ENCODE results near the gene VSTM2B. TPM values are rescaled to one million over a fixed set of nuclear protein-coding genes. Genes with fewer than 3 reads are reported as not detected.

The VSTM2B gene
- total and polyA plus RNA-seq, 4 donors: not detected

DNA sequence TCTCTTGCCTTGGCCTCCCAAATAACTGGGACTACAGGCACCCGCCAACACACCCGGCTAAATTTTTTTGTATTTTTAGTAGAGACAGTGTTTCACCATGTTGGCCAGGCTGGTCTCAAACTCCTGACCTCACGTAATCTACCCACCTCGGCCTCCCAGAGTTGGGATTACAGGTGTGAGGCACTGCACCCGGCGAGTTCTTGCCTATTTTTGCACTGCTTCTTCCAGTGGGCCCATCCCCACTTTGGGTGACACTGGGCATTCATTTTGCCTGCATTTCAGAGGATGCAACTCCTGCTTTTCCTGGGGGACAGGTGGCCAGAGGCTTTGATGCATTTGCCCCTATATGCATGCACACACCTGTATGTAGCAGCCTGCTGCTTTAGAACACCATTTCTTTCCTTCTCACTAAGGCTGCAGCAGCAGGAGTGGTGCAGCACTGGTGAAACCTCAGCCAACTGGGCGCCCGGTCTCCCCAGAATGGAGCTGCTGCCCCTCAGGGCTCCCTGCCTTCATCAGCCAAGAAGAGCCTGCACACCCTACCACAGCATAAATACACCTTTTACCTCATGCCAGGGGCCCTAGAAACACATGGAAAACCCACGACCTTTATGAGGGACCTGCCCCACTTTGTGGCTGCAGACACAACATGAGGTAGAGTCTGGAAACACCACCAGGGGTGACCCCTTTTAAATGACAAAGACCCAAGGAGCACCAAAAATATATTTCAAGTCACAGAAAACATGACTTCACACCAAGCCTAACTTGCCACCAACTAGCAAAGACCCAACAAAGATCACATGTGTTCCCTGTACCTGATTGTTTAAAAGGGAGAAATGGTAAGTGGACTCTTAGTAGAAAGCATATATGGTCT, 43.5 kb downstream of the VSTM2B start:
- H3K9me3 ChIP-seq (ENCODE audit: control insufficient read depth in 4 of 4, low read length in 3 of 4): no peaks in the 10 kb centered on the region
- H3K9ac ChIP-seq (ENCODE audit: low read depth in 1 of 2, low read length in 2 of 2): no peak overlapping the region
- H3K27me3 ChIP-seq (ENCODE audit: control insufficient read depth in 4 of 4, insufficient read depth in 4 of 4, low read length in 3 of 4): peaks cover 0 to 4% (median under 1%) of the 10 kb centered on the region in 4 donors
- no peak overlapping the region for H3K27ac ChIP-seq (ENCODE audit: low read depth in 1 of 2, low read length in 2 of 2)
- 67% methylated on average over 9 of the region's 9 CpGs for WGBS
- H3K4me3 ChIP-seq (ENCODE audit: low read depth in 1 of 3, low read length in 3 of 3): no peak overlapping the region
- H3K36me3 ChIP-seq (ENCODE audit: control insufficient read depth in 4 of 4, insufficient read depth in 3 of 4, low read depth in 1 of 4, low read length in 3 of 4): no peaks in the 10 kb centered on the region
- DNase-seq (ENCODE audit: low spot score): peak; percentile 16
- TF ChIP-seq, protein P1, sequence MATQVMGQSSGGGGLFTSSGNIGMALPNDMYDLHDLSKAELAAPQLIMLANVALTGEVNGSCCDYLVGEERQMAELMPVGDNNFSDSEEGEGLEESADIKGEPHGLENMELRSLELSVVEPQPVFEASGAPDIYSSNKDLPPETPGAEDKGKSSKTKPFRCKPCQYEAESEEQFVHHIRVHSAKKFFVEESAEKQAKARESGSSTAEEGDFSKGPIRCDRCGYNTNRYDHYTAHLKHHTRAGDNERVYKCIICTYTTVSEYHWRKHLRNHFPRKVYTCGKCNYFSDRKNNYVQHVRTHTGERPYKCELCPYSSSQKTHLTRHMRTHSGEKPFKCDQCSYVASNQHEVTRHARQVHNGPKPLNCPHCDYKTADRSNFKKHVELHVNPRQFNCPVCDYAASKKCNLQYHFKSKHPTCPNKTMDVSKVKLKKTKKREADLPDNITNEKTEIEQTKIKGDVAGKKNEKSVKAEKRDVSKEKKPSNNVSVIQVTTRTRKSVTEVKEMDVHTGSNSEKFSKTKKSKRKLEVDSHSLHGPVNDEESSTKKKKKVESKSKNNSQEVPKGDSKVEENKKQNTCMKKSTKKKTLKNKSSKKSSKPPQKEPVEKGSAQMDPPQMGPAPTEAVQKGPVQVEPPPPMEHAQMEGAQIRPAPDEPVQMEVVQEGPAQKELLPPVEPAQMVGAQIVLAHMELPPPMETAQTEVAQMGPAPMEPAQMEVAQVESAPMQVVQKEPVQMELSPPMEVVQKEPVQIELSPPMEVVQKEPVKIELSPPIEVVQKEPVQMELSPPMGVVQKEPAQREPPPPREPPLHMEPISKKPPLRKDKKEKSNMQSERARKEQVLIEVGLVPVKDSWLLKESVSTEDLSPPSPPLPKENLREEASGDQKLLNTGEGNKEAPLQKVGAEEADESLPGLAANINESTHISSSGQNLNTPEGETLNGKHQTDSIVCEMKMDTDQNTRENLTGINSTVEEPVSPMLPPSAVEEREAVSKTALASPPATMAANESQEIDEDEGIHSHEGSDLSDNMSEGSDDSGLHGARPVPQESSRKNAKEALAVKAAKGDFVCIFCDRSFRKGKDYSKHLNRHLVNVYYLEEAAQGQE (IDR thresholded peaks at IDR 0.05): no peak
- TF ChIP-seq RAD21 (IDR thresholded peaks at IDR 0.05) (no peak), SP1 (IDR thresholded peaks at IDR 0.05) (no peak), JUND (IDR thresholded peaks at IDR 0.05) (no peak), FOXA1 (IDR thresholded peaks at IDR 0.05) (no peak), EGR1 (IDR thresholded peaks at IDR 0.05; ENCODE audit: low read depth in 2 of 2) (no peak), FOXA2 (IDR thresholded peaks at IDR 0.05) (no peak), TAF1 (conservative IDR thresholded peaks at IDR 0.05) (no peak)
- no peaks in the 10 kb centered on the region for H3K4me1 ChIP-seq (ENCODE audit: control insufficient read depth in 4 of 4, insufficient read depth in 4 of 4, low read length in 3 of 4)

- no peak overlapping the region for H3K4me3 ChIP-seq (ENCODE audit: low read depth in 1 of 3, low read length in 3 of 3)
- no peak overlapping the region for H3K9ac ChIP-seq (ENCODE audit: low read depth in 1 of 2, low read length in 2 of 2)
- no peaks in the 10 kb centered on the region for H3K4me1 ChIP-seq (ENCODE audit: control insufficient read depth in 4 of 4, insufficient read depth in 4 of 4, low read length in 3 of 4)
- H3K27ac ChIP-seq (ENCODE audit: low read depth in 1 of 2, low read length in 2 of 2): no peak overlapping the region
- no peak for TF ChIP-seq YY1 (IDR thresholded peaks at IDR 0.05)
- TF ChIP-seq NR2F2 (IDR thresholded peaks at IDR 0.05): no peak
- TF ChIP-seq CTCF (IDR thresholded peaks at IDR 0.05; ENCODE audit: low read depth, low read length, missing input control): no peak
- no peak for TF ChIP-seq SP1 (IDR thresholded peaks at IDR 0.05)
- TF ChIP-seq HNF4A (conservative IDR thresholded peaks at IDR 0.05): no peak
- no peak for TF ChIP-seq HNF4G (IDR thresholded peaks at IDR 0.05)
- TF ChIP-seq FOXA1 (IDR thresholded peaks at IDR 0.05): no peak
- TF ChIP-seq TAF1 (conservative IDR thresholded peaks at IDR 0.05): no peak
- TF ChIP-seq MAX (IDR thresholded peaks at IDR 0.05): no peak
- no peak for TF ChIP-seq ATF3 (IDR thresholded peaks at IDR 0.05)
- TF ChIP-seq, protein P2, sequence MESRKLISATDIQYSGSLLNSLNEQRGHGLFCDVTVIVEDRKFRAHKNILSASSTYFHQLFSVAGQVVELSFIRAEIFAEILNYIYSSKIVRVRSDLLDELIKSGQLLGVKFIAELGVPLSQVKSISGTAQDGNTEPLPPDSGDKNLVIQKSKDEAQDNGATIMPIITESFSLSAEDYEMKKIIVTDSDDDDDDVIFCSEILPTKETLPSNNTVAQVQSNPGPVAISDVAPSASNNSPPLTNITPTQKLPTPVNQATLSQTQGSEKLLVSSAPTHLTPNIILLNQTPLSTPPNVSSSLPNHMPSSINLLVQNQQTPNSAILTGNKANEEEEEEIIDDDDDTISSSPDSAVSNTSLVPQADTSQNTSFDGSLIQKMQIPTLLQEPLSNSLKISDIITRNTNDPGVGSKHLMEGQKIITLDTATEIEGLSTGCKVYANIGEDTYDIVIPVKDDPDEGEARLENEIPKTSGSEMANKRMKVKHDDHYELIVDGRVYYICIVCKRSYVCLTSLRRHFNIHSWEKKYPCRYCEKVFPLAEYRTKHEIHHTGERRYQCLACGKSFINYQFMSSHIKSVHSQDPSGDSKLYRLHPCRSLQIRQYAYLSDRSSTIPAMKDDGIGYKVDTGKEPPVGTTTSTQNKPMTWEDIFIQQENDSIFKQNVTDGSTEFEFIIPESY (IDR thresholded peaks at IDR 0.05): no peak
- TF ChIP-seq, protein P1 (IDR thresholded peaks at IDR 0.05): no peak
- TF ChIP-seq FOXA2 (IDR thresholded peaks at IDR 0.05): no peak
- no peak for TF ChIP-seq EGR1 (IDR thresholded peaks at IDR 0.05; ENCODE audit: low read depth in 2 of 2)
- TF ChIP-seq RXRA (IDR thresholded peaks at IDR 0.05): no peak
- TF ChIP-seq RAD21 (IDR thresholded peaks at IDR 0.05): no peak
- no peak for TF ChIP-seq GABPA (IDR thresholded peaks at IDR 0.05 in 1 of 2, conservative IDR thresholded peaks at IDR 0.05 in 1 of 2)
- TF ChIP-seq JUND (IDR thresholded peaks at IDR 0.05): no peak
- WGBS: 67% methylated on average over 6 of the region's 6 CpGs
- DNase-seq (ENCODE audit: low spot score): peak; percentile 28
- peaks cover 0 to 5% (median 2%) of the 10 kb centered on the region in 4 donors for H3K27me3 ChIP-seq (ENCODE audit: control insufficient read depth in 4 of 4, insufficient read depth in 4 of 4, low read length in 3 of 4)
- H3K36me3 ChIP-seq (ENCODE audit: control insufficient read depth in 4 of 4, insufficient read depth in 3 of 4, low read depth in 1 of 4, low read length in 3 of 4): no peaks in the 10 kb centered on the region
- H3K9me3 ChIP-seq (ENCODE audit: control insufficient read depth in 4 of 4, low read length in 3 of 4): no peaks in the 10 kb centered on the region
Measured at GRCh38 chr19:29571181-29571580, 45.4 kb downstream of the VSTM2B start.
